ENCODE measurements around the gene CARS1. TPM values are rescaled to one million over a fixed set of nuclear protein-coding genes. Genes with fewer than 3 reads are reported as not detected.

Gene CARS1
- total and polyA plus RNA-seq, 2 donors (not counting 1 experiment from before 2014, with no cell fraction given) = 31.3 to 49.5 TPM

- intact Hi-C loops (cut with micrococcal nuclease) = loop anchor here (5.0 kb wide), 1 partner anchor 97 kb away; the partner anchor contains the start of gene NAP1L4
- Mint-ChIP-seq H3K4me1 (no peaks in the 10 kb centered on the region), H3K27me3 (peaks cover 8% of the 10 kb centered on the region), H3K4me3 (no peak overlapping the region), H3K27ac (no peak overlapping the region), H3K9me3 (ENCODE audit: insufficient read depth) (no peaks in the 10 kb centered on the region)
- DNase-seq = no peak
- no peaks in the 10 kb centered on the region for H3K9me3 ChIP-seq (ENCODE audit: control extremely low read depth in 1 of 3, control insufficient read depth in 2 of 3, insufficient read depth in 1 of 3, low read length in 2 of 3)
- H3K9ac ChIP-seq (ENCODE audit: low read length) = no peak overlapping the region
- WGBS (ENCODE audit: insufficient coverage) = 91% methylated on average over 25 of the region's 25 CpGs
- CTCF ChIA-PET = interaction anchor here (0.8 to 6.2 kb wide), 8 partner anchors 21 to 556 kb away, joined by 3 to 112 read pairs (median 52); partner anchors contain the start of gene CARS1
- no peaks in the 10 kb centered on the region for H3K36me3 ChIP-seq (replicated peaks in 1 of 2; ENCODE audit: control extremely low read depth in 1 of 2, control insufficient read depth in 1 of 2, extremely low read depth in 1 of 2, insufficient read depth in 2 of 2, low read length in 1 of 2)
- H3K27me3 ChIP-seq (replicated peaks in 1 of 4; ENCODE audit: control extremely low read depth in 1 of 4, control insufficient read depth in 3 of 4, insufficient read depth in 4 of 4, low read length in 3 of 4) = peaks cover 0 to 7% (median 0%) of the 10 kb centered on the region in 4 experiments
- H3K27ac ChIP-seq (ENCODE audit: low read length in 2 of 2) = no peak overlapping the region
- H3K4me2 ChIP-seq (replicated peaks; ENCODE audit: low read depth, low read length, poor library complexity, severe bottlenecking) = no peak overlapping the region
- no peak for TF ChIP-seq EZH2 (IDR thresholded peaks at IDR 0.05; ENCODE audit: borderline replicate concordance, insufficient read depth, low read depth, low read length, poor library complexity, severe bottlenecking)
- TF ChIP-seq CTCF (IDR thresholded peaks at IDR 0.05) = no peak
- H4K20me1 ChIP-seq (ENCODE audit: control insufficient read depth, insufficient read depth, low read length, poor library complexity, severe bottlenecking) = no peaks in the 10 kb centered on the region
- no peak overlapping the region for H3K4me3 ChIP-seq (ENCODE audit: control extremely low read depth in 1 of 5, extremely low read depth in 1 of 5, insufficient read depth in 1 of 5, low read depth in 2 of 5, low read length in 4 of 5)
- no peak overlapping the region for H2AFZ ChIP-seq (ENCODE audit: insufficient read depth, low read depth, low read length, poor library complexity, severe bottlenecking)
- H3K4me1 ChIP-seq (ENCODE audit: control insufficient read depth in 2 of 2, insufficient read depth in 2 of 2, low read length in 2 of 2) = peaks cover 0 to 6% of the 10 kb centered on the region in 2 donors
- H3K79me2 ChIP-seq (ENCODE audit: control insufficient read depth, insufficient read depth, low read length) = no peaks in the 10 kb centered on the region
- no peak for ATAC-seq (ENCODE audit: low read depth)
- POLR2A ChIA-PET = no interaction called here
These were observed 32.2 kb upstream of the CARS1 start for GRCh38 chr11:3089236-3090061.

- Histone ChIP-seq H2AFZ (ENCODE audit: insufficient read depth, low read depth, low read length, poor library complexity, severe bottlenecking) (no peak overlapping the region), H3K27ac (ENCODE audit: low read length in 2 of 2) (no peak overlapping the region), H3K9ac (ENCODE audit: low read length) (no peak overlapping the region), H3K4me1 (ENCODE audit: control insufficient read depth in 2 of 2, insufficient read depth in 2 of 2, low read length in 2 of 2) (peaks cover 0 to 6% of the 10 kb centered on the region in 2 donors), H3K9me3 (ENCODE audit: control extremely low read depth in 1 of 3, control insufficient read depth in 2 of 3, insufficient read depth in 1 of 3, low read length in 2 of 3) (no peaks in the 10 kb centered on the region), H3K36me3 (replicated peaks in 1 of 2; ENCODE audit: control extremely low read depth in 1 of 2, control insufficient read depth in 1 of 2, extremely low read depth in 1 of 2, insufficient read depth in 2 of 2, low read length in 1 of 2) (no peaks in the 10 kb centered on the region), H3K4me3 (ENCODE audit: control extremely low read depth in 1 of 5, extremely low read depth in 1 of 5, insufficient read depth in 1 of 5, low read depth in 2 of 5, low read length in 4 of 5) (no peak overlapping the region), H4K20me1 (ENCODE audit: control insufficient read depth, insufficient read depth, low read length, poor library complexity, severe bottlenecking) (no peaks in the 10 kb centered on the region), H3K79me2 (ENCODE audit: control insufficient read depth, insufficient read depth, low read length) (no peaks in the 10 kb centered on the region), H3K4me2 (replicated peaks; ENCODE audit: low read depth, low read length, poor library complexity, severe bottlenecking) (no peak overlapping the region), H3K27me3 (replicated peaks in 1 of 4; ENCODE audit: control extremely low read depth in 1 of 4, control insufficient read depth in 3 of 4, insufficient read depth in 4 of 4, low read length in 3 of 4) (peaks cover 0 to 2% (median 0%) of the 10 kb centered on the region in 4 experiments)
- ChIA-PET POLR2A (no interaction called here), CTCF (interaction anchor here (3.8 to 6.2 kb wide), 5 partner anchors 35 to 556 kb away, joined by 34 to 112 read pairs (median 83); partner anchors contain the start of gene CARS1)
- no peak overlapping the region for H3K27ac Mint-ChIP-seq
- peaks cover 8% of the 10 kb centered on the region for H3K27me3 Mint-ChIP-seq
- intact Hi-C loops (cut with micrococcal nuclease) = no loop called here
- no peaks in the 10 kb centered on the region for H3K4me1 Mint-ChIP-seq
- WGBS (ENCODE audit: insufficient coverage) = 95% methylated on average over 14 of the region's 14 CpGs
- ATAC-seq (ENCODE audit: low read depth) (no peak), DNase-seq (no peak)
- no peaks in the 10 kb centered on the region for H3K9me3 Mint-ChIP-seq (ENCODE audit: insufficient read depth)
- TF ChIP-seq EZH2 (IDR thresholded peaks at IDR 0.05; ENCODE audit: borderline replicate concordance, insufficient read depth, low read depth, low read length, poor library complexity, severe bottlenecking) = no peak
- no peak for TF ChIP-seq CTCF (IDR thresholded peaks at IDR 0.05)
- no peak overlapping the region for H3K4me3 Mint-ChIP-seq
These were observed 31.6 kb upstream of the CARS1 start for GRCh38 chr11:3088806-3089205.

Measured in B cell (primary cell).